Measurements from ENCODE around the gene NUFIP2. TPM values are rescaled to one million over a fixed set of nuclear protein-coding genes. Genes with fewer than 3 reads are reported as not detected.
A peak's percentile ranks its signal among the peaks of the same experiment; 100 is the strongest.

The NUFIP2 gene
- total and polyA plus RNA-seq, 2 experiments from 2014 or later = 8.9 to 47.8 TPM

- WGBS (ENCODE audit: low lambda C conversion rate, missing lambda C conversion rate) = 3% methylated on average over 43 of the region's 54 CpGs
- H2AFZ ChIP-seq = peak overlapping the region; percentile 18
- TF ChIP-seq CTCF (IDR thresholded peaks at IDR 0.05; ENCODE audit: poor library complexity) = no peak
- TF ChIP-seq EZH2phosphoT487 (IDR thresholded peaks at IDR 0.05; ENCODE audit: low read depth, severe bottlenecking, unreplicated experiment) = no peak
- TF ChIP-seq EZH2 (IDR thresholded peaks at IDR 0.05; ENCODE audit: borderline replicate concordance) = no peak
- H3K4me1 ChIP-seq (ENCODE audit: insufficient read depth) = peaks cover 19% of the 10 kb centered on the region
- no peaks in the 10 kb centered on the region for H3K9me2 ChIP-seq (replicated peaks; ENCODE audit: insufficient read depth)
- H4K20me1 ChIP-seq (ENCODE audit: insufficient read depth, poor library complexity, severe bottlenecking) = peaks cover 40% of the 10 kb centered on the region
- no peaks in the 10 kb centered on the region for H3K36me3 ChIP-seq (replicated peaks; ENCODE audit: insufficient read depth, low read depth)
- no peaks in the 10 kb centered on the region for H3K27me3 ChIP-seq
- peak overlapping the region; percentile 100 for H3K27ac ChIP-seq
- H3K9me3 ChIP-seq (ENCODE audit: low read depth) = no peaks in the 10 kb centered on the region
- H3K4me3 ChIP-seq = peak overlapping the region; percentile 76
- DNase-seq (ENCODE audit: low spot score) = peak; percentile 83
- H3K4me2 ChIP-seq = peak overlapping the region; percentile 90
- peaks cover 51% of the 10 kb centered on the region for H3K79me2 ChIP-seq
Measured at GRCh38 chr17:29292992-29293889, 707 bp downstream of the NUFIP2 start.

GRCh38 chr17:29292071-29292991, 1.6 kb downstream of the NUFIP2 start:
- H3K9me2 ChIP-seq (replicated peaks; ENCODE audit: insufficient read depth) = no peaks in the 10 kb centered on the region
- peak overlapping the region; percentile 90 for H3K4me2 ChIP-seq
- H3K36me3 ChIP-seq (replicated peaks; ENCODE audit: insufficient read depth, low read depth) = no peaks in the 10 kb centered on the region
- peak; percentile 78 for DNase-seq (ENCODE audit: low spot score)
- H3K27me3 ChIP-seq = no peaks in the 10 kb centered on the region
- peaks cover 19% of the 10 kb centered on the region for H3K4me1 ChIP-seq (ENCODE audit: insufficient read depth)
- peaks cover 60% of the 10 kb centered on the region for H3K79me2 ChIP-seq
- H4K20me1 ChIP-seq (ENCODE audit: insufficient read depth, poor library complexity, severe bottlenecking) = peaks cover 49% of the 10 kb centered on the region
- TF ChIP-seq CTCF (IDR thresholded peaks at IDR 0.05; ENCODE audit: poor library complexity) = no peak
- TF ChIP-seq EZH2 (IDR thresholded peaks at IDR 0.05; ENCODE audit: borderline replicate concordance) = no peak
- no peaks in the 10 kb centered on the region for H3K9me3 ChIP-seq (ENCODE audit: low read depth)
- peak overlapping the region; percentile 100 for H3K27ac ChIP-seq
- peak overlapping the region; percentile 41 for H2AFZ ChIP-seq
- 2% methylated on average over 21 of the region's 77 CpGs for WGBS (ENCODE audit: low lambda C conversion rate, missing lambda C conversion rate)
- H3K4me3 ChIP-seq = peak overlapping the region; percentile 87

- H3K27me3 ChIP-seq = no peaks in the 10 kb centered on the region
- DNase-seq (ENCODE audit: low spot score) = peak; percentile 70
- H3K27ac ChIP-seq = peak overlapping the region; percentile 100
- 15% methylated on average over 5 of the region's 5 CpGs for WGBS (ENCODE audit: low lambda C conversion rate, missing lambda C conversion rate)
- no peak overlapping the region for H2AFZ ChIP-seq
- H3K36me3 ChIP-seq (replicated peaks; ENCODE audit: insufficient read depth, low read depth) = no peaks in the 10 kb centered on the region
- H3K79me2 ChIP-seq = peaks cover 71% of the 10 kb centered on the region
- H4K20me1 ChIP-seq (ENCODE audit: insufficient read depth, poor library complexity, severe bottlenecking) = peaks cover 60% of the 10 kb centered on the region
- TF ChIP-seq CTCF (IDR thresholded peaks at IDR 0.05; ENCODE audit: poor library complexity) = peak; percentile 75
- TF ChIP-seq EZH2phosphoT487 (IDR thresholded peaks at IDR 0.05; ENCODE audit: low read depth, severe bottlenecking, unreplicated experiment) = no peak
- H3K9me2 ChIP-seq (replicated peaks; ENCODE audit: insufficient read depth) = no peaks in the 10 kb centered on the region
- no peaks in the 10 kb centered on the region for H3K9me3 ChIP-seq (ENCODE audit: low read depth)
- H3K4me1 ChIP-seq (ENCODE audit: insufficient read depth) = peaks cover 19% of the 10 kb centered on the region
- H3K4me3 ChIP-seq = peak overlapping the region; percentile 87
- H3K4me2 ChIP-seq = peak overlapping the region; percentile 90
Measured at GRCh38 chr17:29291163-29291752, 2.7 kb downstream of the NUFIP2 start.
